Occipital lobe (tissue), 2 donors: ENCODE data around the gene CFAP20DC. TPM values are rescaled to one million over a fixed set of nuclear protein-coding genes. Genes with fewer than 3 reads are reported as not detected.
"Not testable (repeated sequence)": the region's sequence is repeated elsewhere in the genome, so short reads cannot be mapped to it uniquely, and the experiment has no call there.

ENCODE experiments used
- DNase-seq: peaks from one replicate; lab custom pipeline; 2025; lab: John Stamatoyannopoulos, UW
- total RNA-seq: library from RNA; depleted of rRNA; stranded (reverse); fragments of >200 nt; gene quantifications from one replicate; pipeline ENCODE4 v1.2.3, GENCODE V29; 2014

CFAP20DC gene
- total RNA-seq, 1 donor from 2014 or later = 4.4 TPM

- DNase-seq = no peak
These were observed 26.2 kb downstream of the CFAP20DC start for GRCh38 chr3:59023612-59024011.

DNA sequence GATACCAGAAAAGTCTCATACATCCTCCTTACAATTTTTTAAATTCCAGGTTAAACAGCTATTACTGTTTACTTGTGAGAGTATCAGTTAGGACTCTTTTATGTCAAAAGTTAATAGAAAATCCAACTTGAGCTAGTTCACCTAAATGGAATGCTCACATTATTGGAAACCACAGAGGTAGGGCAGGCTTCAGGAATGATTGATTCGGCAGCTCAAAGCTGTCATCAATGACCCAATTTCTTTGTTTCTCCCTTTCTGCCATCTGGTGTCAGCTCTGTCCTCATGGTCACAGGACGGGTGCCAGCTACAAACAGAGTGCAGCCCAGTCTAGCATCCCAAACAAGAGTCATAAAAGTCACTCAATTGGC, 32.2 kb downstream of the CFAP20DC start:
- DNase-seq = no peak

GRCh38 chr3:59016930-59017616, 32.8 kb downstream of the CFAP20DC start:
- DNase-seq = no peak

DNA sequence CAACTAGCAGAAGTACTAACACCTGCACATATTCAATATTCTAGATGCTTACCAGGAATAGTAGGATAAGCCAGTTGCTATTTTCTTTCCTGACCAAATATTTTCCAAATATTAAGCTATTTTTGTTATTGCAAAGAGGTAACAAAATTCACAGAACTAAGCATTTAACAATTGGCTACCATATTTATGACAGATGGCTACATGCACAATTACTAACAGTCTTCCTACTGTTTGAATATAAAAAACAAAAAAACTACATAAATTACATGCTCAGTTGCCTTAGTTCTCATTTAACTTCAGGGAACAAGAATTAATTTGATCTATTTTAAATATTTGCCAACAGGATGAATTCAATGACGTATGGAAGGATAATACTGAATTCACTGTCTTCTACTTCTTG, 36.2 kb downstream of the CFAP20DC start:
- DNase-seq = no peak

- no peak for DNase-seq
These were observed 42.9 kb downstream of the CFAP20DC start for GRCh38 chr3:59006634-59007517.

GRCh38 chr3:59001675-59002074, 48.1 kb downstream of the CFAP20DC start:
- DNase-seq = no peak

DNA sequence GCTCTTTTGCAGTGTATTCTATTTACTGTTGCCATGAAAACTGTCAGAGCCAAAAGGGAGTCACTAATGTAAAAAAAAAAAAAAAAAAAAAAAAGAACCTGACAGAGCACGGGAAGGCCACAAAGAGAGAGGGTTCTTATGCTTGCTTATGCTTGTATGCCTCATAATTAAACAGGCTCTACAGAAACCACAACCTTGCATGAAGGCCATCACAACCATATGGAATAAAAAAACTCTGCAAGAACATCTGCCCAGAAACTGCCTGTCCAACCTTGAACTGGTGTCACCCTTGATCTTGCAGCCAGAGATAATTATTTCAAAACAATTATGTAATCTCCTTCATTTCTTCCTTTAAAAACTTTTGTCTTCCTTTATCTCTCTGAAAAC, 50.1 kb downstream of the CFAP20DC start:
- DNase-seq = no peak

GRCh38 chr3:58999134-58999773, 50.6 kb downstream of the CFAP20DC start:
- no peak for DNase-seq

DNA sequence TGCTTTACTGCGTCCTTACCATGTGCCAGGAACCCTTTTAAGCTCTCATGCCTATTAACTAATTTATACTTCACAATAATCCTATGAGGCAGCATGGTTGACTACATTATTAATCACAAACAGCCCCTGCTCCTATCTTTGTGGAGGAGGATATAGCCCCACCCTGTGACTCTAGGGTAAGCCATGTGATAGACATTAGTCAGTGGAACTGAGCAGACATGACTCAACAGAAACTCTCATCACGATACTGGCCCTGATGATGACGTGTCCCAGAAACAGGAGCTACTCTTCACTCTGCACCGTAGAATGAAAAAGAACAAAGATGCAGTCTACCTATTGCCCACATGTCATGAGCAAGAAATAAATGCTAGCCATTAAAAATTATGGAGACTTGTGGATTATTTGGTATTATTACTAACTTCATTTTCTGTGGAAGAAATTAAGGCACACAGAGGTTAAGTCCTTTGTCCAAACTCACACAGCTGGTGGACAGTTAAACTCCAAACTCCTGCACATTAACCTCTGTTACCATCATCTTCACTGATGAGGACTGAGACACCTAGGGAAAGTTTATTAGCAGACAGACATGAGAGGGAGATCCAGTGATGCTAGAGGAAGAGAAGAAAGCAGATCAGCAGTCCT, 51.2 kb downstream of the CFAP20DC start:
- DNase-seq = no peak

DNA sequence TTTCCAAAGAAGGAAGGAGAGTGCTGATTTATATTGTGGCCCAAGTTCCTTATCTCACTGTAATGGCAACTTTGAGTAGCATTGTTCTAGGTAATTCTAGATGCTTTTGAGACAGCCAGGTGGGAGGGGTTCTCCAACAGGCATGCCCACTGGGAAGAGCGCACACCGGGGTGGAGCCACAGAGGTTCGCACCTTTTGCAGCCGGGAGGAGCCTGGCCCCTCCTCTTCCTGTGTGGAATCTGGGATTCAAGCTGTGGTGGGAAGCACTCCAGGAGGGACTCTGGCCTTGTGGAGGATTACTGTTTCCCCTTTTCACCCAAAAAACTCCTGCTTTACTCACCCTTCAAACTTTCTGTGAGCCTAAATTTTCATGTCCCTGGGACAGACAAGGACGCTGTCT, 53.1 kb downstream of the CFAP20DC start:
- DNase-seq = no peak

GRCh38 chr3:58994746-58995330, 55.0 kb downstream of the CFAP20DC start:
- DNase-seq = no peak

DNA sequence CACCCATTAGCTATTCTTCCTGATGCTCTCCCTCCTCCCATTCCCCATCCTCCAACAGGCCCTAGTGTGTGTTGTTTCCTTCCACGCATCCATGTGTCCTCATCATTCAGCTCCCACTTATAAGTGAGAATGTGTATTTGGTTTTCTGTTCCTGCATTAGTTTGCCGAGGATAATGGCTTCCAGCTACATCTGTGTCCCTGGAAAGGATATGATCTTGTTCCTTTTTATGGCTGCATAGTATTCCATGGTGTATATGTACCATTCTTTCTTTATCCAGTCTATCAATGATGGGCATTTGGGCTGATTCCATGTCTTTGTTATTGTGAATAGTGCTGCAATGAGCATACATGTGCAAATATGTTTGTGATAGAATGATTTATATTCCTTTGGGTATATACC, 56.3 kb downstream of the CFAP20DC start:
- no peak for DNase-seq

- no peak for DNase-seq
These were observed 58.2 kb downstream of the CFAP20DC start for GRCh38 chr3:58991623-58992022.

DNA sequence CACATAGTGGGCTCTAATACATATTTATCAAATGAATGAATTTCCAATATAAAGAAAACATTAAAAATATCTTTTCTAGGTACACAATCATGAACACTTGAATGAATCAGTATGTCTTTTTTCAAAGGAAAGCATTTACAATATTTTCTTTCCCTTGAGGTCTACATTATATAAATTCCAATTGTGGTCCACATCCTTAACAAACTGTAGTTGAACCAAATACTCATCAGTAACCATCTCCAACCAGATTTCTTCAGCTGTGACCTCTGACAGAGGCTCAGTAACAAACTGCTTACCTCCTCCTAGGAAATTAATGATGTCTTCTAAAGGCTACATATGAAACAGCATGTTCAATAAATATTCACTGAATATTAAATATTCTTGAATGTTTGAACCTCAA, 58.8 kb downstream of the CFAP20DC start:
- DNase-seq = no peak

DNA sequence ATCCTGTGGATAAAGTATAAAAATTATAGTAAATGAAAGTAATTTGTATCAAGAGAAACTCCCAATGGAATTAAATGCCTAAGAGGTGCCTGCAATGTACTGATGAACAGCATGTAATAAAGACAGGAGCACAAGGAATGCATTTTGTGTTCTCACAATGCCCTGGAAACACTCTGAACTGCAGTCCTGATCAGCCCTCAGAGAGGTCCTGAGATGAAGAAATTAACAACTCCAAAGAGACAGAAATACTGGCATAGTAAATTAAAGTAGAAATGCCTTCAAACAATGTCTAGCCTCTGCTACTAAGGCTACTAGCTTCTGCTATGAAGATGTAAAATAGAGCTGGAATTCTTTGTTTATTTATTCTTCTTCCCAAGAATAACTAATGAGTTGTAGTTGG, 59.9 kb downstream of the CFAP20DC start:
- no peak for DNase-seq

- DNase-seq = no peak
These were observed 60.7 kb downstream of the CFAP20DC start for GRCh38 chr3:58989163-58989562.

DNA sequence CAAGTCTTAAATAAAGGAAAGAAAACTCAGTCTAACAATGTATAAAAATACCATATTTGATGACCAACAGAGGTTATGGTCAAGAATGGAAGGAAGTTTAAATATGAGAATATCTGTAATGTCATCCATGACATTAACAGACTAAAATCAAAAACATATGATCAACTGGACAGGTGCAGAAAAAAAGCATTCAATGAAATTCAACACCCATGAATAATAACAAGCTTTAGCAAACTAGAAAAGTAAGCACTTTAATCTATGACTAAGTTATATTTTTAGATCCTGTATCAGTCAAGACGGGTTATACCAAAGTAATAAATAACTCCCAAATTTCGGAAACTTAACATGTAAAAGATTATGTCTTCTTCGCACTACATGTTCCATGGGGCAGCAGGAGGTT, 61.8 kb downstream of the CFAP20DC start:
- no peak for DNase-seq

GRCh38 chr3:58986654-58987053, 63.2 kb downstream of the CFAP20DC start:
- no peak for DNase-seq

GRCh38 chr3:58979840-58980239, 70.0 kb downstream of the CFAP20DC start:
- no peak for DNase-seq

GRCh38 chr3:58973796-58974195, 76.0 kb downstream of the CFAP20DC start:
- DNase-seq = no peak

- not testable (repeated sequence) for DNase-seq
These were observed 82.0 kb downstream of the CFAP20DC start for GRCh38 chr3:58967866-58968265.

- no peak for DNase-seq
These were observed 84.0 kb downstream of the CFAP20DC start for GRCh38 chr3:58965865-58966264.
